Retina (tissue), 1 donor: ENCODE results near the gene EAPP.
"Not testable (repeated sequence)": the region's sequence is repeated elsewhere in the genome, so short reads cannot be mapped to it uniquely, and the experiment has no call there.

Experiments
- DNase-seq: peaks from one replicate; pipeline ENCODE4 v3.0.0-alpha.2; 2016

The EAPP gene, protein sequence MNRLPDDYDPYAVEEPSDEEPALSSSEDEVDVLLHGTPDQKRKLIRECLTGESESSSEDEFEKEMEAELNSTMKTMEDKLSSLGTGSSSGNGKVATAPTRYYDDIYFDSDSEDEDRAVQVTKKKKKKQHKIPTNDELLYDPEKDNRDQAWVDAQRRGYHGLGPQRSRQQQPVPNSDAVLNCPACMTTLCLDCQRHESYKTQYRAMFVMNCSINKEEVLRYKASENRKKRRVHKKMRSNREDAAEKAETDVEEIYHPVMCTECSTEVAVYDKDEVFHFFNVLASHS

DNA sequence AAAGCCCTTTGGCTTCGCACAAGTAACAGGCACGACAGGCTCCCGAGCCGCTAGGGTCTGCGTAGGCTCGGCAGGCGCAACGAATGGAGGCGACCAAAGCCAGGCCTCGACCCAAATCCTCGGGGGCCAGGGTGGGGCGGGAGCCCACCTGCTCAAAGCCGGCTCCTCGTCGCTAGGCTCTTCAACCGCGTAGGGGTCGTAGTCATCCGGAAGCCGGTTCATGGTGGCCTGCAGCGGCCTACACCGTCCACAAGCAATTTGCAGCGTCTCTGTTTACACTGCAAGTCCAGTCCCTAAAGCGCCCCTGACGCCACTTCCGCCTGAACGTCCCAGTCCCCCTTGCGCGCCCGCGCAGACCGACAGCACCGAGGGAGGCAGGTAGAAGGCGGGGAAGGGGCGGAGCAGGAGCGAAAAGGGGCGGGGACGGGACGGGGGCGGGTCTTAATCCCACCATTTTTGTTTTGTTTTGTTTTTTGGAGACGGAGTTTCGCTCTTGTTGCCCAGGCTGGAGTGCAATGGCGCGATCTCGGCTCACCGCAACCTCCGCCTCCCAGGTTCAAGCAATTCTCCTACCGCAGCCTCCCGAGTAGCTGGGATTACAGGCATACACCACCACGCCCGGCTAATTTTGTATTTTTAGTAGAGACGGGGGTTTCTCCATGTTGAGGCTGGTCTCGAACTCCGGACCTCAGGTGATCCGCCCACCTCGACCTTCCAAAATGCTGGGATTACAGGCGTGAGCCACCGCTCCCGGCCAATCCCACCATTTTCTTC, at the start of gene EAPP:
Gene EAPP (minus strand): TSS at position 295 of the 774 bp plus-strand sequence. CDS start 73 bp downstream, at position 222.
- peak; percentile 94 for DNase-seq

DNA sequence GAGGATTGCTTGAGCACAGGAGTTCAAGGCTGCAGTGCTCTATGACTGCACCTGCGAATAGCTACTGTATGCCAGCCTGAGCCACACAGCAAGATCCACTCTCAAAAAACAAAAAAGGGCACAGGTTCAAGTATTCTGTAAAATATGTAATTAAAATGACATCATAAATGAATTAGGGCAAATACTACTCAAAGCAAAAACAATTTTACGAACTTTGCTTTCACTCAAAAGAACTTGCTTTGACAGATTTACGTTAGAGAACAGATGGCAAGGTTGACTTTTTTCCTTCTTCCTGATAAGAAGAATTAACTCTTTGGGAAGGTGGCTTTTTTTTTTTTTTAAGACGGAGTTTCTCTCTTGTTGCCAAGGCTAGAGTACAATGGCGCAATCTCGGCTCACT, 44.0 kb upstream of the EAPP start:
- no peak for DNase-seq

DNA sequence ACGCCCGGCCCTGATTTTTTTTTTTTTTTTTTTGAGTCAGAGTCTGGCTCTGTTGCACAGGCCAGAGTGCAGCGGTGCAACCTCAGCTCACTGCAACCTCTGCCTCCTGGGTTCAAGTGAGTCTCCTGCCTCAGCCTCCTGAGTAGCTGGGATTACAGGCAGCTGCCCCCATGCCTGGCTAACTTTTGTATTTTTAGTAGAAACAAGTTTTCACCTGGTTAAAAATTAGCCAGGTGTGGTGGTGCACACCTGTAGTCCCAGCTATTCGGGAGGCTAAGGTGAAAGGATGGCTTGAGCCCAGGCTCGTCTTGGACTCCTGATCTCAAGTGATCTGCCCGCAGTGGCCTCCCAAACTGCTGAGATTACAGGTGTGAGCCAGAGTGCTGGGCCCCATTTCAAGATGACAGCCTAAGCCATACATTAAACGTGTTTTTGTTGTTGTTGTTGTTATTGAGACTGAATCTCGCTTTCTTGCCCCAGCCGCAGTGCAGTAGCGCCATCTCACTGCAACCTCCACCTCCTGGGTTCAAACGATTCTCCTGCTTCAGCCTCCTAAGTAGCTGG, 42.7 kb upstream of the EAPP start:
- no peak for DNase-seq

DNA sequence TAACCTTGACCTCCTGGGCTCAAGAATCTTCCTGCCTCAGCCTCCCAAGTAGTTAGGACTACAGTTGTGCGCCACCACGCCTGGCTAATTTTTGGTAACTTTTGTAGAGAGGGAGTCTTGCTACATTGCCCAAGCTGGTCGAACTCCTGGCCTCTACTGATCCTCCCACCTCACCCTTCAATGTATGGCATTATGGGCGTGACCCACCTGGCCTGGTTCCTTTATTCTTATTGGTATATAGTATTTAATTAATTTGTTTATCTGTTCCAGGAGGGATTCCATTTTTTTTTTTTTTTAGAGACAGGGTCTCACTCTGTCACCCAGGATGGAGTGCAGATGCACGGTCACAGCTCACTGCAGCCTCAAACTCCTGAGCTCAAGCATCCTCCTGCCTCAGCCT, 40.9 kb upstream of the EAPP start:
- DNase-seq, result no peak

DNA sequence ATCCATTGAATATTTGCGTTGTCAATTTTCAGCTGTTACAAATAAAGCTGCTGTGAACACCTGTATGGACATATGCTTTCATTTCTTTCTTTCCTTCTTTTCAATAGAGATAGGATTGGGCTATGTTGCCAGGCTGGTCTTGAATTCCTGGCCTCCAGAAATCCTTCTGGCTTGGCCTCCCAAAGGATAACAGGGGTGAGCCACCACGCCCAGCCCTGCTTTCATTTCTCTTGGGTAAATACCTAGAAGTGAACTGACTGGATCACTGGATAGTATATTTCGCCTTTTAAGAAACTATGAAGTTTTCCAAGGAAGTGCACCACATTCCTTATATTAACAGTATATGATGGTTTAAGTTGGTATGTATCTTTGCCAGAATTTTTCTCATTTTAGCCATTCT, 32.3 kb upstream of the EAPP start:
- no peak for DNase-seq

DNA sequence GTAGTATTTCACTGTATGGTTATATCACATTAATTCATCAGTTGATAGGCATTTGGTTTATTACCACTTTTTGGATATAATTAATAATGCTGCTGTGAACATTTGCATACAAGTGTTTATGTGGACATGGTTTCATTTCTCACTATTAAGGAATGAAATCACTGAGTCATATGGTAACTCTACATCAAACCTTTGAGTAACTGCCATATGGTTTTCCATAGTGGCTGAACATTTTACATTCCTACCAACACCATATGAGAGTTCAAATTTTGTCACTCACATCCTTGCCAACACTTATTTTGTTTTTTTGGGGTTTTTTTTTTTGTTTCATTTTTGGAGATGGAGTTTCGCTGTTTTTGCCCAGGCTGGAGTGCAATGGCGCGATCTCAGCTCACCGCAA, 30.2 kb upstream of the EAPP start:
- DNase-seq, result no peak

DNA sequence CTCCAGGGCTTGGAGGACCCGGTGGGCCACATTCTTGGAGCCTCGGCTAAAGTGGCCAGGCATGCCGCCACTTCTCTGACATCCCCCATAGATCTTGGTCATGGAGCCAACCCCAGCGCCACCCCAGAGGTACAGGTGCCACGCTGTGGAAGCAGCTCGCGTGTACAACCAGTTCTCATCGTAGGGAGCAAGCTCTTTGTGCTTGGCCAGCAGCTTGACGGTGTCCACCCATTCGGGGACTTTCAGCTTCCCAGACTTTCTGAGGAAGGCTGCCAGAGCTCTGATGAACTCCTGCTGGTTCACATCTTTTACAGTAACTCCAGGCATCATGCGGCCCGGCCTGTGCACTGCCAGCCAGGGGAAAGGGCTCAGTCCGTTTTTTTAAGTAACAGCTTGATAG, 29.3 kb upstream of the EAPP start:
- no peak for DNase-seq

DNA sequence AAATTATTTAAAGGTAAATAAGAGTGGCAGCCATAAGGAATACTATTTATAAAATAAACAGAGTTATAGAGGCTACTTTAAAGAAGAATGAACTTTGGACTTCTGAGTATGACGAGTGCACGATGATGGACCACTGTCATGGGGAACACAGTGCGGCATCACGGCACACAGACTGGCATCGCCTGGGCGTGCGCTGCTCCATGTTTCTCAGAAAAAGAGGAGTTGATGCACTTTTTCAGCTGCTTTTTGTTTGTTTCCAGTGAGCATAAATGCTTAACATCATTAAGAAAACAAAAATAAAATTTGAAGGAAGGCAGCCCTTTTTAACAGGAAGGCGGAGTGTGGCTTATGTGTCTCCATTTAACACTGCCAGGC, 23.3 kb upstream of the EAPP start:
- no peak for DNase-seq

DNA sequence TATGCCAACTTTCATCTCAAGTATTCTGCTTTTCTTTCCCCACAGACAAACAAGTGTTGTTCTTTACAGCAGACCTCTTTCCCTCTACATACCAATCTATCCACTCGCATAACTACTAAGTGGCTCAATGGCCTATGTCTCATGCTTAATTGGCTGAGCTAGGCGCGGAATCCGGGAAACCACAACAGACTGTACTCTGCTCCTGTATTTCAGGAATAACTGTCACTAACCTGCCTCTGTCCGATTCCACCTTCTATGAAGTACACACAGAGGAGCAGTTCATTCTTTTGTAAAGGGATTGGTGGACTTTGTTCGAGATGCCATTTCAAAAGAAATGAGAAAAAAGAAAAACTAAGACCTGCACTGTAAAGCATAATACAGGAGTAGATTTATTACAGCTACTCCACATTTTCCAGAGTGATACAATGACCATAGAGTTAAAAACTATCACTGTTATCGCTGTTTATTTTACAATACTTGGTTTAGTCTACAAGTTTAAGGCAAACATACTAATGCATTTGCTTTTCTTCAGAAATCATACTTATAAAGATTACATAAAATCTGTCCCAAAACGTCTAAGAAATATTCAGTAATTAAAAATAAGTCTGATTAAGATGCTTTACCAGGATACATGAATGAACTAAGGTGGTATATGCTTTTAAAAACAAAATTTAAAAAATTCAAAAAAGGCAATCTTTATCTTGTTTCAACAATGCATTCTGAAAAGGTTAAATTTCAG, 22.7 kb upstream of the EAPP start:
- DNase-seq, result not testable (repeated sequence)

DNA sequence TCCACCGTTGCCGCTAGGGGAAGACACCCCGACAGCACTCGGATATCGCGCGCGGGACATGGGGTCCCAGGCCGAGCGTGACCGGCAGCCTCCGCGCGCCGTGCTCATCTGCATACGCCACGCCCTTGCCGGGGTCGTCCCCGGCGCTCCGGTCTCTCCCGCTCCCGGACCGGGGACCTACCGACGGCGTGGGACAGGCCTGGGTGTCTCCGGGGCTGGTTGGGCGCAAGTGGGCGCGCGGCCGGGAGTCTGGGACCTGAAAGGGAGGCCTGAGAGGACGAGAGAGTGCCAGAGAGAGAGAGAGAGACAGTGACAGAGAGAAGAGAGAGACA, 17.0 kb upstream of the EAPP start:
- not testable (repeated sequence) for DNase-seq

DNA sequence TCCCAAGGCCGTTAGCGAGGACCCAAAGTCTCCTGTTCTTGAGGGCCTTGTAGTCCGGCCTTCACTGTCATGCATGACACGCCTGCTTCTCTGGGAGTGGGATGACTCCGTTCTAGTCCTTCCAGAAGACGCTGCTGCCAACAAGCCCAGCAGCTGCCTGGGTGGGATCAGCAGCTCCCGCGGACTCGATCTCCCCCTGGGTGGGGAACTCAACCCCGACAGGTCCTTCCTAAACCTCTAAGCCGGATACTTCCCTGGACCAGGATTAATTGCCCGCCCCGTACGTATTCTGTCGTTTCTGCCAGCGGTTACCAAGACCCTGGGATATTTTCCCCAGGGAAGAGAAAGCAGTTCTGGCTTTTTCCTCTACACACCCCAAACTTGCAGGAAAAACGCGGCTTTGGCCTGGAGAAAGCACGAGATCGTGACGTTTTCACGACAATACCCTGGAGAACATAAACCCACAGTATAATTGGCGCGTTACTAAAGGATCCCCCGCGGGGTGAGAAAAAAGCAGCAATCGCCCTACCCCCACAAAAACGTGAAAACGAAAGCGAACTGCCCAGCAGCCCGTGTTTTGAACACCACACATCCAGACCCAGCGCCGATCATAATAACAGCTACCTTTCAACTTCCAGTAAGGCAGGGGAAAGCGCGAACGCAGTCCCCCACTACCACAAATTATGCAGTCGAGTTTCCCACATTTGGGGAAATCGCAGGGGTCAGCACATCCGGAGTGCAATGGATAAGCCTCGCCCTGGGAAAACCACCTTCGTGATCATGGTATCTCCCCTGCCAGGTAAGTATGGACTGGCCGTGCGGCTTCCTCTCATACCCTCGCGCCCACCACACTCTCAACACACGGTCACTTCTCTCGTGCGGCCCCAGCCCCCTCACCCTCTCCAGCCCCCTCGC, 16.3 kb upstream of the EAPP start:
- not testable (repeated sequence) for DNase-seq

DNA sequence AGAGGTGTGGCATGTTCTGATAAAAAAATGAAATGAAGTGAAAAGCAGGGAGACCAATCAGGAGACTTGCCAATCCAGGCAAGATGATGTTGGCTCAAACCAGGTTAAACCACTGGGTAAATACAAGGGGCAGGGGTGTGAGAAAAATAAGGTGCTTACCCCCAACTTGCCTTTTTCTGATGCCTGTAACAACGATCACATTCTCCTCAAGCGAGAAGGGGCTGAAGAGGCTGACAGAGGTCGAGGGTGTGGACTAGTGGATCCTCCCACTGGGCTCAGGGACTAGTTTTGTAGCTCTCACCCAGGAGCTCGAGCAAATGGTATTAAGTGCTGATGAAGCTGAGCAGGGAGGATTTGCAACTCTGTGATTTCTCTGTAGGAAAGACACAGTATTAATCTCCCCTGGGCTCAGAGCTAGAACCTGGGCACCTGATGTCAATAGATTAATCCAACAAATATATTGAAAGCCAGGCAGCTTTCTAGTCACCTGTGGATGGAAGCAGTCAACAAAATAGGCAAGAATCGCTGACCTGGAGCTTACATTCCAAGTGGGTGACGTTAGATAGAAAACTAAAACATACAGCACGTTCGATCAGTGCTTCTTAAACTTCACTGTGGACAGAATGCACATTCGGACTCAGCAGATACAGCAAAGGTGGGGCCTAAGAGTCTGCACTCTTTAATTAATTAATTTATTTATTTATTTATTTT, 15.2 kb upstream of the EAPP start:
- peak; percentile 15 for DNase-seq

DNA sequence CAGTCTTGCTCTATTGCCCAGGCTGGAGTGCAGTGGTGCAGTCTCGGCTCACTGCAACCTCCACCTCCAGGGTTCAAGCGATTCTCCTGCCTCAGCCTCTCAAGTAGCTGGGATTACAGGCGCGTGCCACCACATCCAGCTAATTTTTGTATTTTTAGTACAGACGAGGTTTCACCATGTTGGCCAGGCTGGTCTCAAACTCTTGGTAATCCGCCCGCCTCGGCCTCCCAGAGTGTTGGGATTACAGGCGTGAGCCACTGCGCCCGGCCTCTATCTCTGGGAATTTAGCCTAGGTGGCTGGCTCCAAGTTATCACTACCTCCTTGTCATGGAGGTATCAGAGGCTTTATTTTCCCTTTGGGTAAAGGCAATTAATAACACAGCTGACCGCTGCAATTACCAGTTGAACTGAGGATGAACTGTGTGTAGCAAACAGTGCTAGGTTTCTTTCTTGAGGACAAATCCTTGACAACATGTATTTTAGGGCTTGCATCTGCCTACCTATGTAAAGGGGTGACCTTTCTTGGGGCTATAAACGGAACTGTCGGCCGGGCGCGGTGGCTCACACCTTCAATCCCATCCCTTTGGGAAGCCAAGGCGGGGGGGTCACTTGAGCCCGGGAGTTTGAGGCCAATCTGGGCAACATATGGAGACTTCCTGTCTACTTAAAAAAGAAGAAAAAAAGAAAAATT, 9.9 kb upstream of the EAPP start:
- not testable (repeated sequence) for DNase-seq

DNA sequence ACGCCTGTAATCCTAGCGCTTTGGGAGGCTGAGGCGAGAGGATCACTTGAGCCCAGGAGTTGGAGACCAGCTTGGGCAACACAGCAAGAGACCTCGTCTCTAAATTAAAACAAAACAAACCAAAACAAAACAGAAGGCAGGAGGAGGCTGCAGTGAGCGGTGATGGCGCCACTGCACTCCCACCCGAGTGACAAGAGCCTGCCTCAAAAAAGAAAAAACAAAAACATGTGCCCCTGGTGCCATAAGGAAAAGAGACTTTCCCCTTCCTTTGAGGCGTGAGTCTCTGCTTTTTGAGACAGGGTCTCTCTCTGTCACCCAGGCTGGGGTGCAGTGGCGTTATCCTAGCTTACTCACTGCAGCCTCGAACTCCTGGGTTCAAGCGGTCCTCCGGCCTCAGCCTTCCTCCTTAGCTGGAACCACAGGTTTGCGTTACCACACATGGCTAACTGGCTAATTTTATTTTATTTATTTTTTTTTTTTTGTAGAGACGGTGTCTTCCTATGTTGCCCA, 9.0 kb upstream of the EAPP start:
- DNase-seq, result no peak

DNA sequence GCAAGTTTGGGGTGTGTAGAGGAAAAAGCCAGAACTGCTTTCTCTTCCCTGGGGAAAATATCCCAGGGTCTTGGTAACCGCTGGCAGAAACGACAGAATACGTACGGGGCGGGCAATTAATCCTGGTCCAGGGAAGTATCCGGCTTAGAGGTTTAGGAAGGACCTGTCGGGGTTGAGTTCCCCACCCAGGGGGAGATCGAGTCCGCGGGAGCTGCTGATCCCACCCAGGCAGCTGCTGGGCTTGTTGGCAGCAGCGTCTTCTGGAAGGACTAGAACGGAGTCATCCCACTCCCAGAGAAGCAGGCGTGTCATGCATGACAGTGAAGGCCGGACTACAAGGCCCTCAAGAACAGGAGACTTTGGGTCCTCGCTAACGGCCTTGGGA, 7.6 kb upstream of the EAPP start:
- DNase-seq, result not testable (repeated sequence)

DNA sequence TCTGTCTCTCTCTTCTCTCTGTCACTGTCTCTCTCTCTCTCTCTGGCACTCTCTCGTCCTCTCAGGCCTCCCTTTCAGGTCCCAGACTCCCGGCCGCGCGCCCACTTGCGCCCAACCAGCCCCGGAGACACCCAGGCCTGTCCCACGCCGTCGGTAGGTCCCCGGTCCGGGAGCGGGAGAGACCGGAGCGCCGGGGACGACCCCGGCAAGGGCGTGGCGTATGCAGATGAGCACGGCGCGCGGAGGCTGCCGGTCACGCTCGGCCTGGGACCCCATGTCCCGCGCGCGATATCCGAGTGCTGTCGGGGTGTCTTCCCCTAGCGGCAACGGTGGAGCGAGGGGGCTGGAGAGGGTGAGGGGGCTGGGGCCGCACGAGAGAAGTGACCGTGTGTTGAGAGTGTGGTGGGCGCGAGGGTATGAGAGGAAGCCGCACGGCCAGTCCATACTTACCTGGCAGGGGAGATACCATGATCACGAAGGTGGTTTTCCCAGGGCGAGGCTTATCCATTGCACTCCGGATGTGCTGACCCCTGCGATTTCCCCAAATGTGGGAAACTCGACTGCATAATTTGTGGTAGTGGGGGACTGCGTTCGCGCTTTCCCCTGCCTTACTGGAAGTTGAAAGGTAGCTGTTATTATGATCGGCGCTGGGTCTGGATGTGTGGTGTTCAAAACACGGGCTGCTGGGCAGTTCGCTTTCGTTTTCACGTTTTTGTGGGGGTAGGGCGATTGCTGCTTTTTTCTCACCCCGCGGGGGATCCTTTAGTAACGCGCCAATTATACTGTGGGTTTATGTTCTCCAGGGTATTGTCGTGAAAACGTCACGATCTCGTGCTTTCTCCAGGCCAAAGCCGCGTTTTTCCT, 7.0 kb upstream of the EAPP start:
- DNase-seq, result not testable (repeated sequence)

DNA sequence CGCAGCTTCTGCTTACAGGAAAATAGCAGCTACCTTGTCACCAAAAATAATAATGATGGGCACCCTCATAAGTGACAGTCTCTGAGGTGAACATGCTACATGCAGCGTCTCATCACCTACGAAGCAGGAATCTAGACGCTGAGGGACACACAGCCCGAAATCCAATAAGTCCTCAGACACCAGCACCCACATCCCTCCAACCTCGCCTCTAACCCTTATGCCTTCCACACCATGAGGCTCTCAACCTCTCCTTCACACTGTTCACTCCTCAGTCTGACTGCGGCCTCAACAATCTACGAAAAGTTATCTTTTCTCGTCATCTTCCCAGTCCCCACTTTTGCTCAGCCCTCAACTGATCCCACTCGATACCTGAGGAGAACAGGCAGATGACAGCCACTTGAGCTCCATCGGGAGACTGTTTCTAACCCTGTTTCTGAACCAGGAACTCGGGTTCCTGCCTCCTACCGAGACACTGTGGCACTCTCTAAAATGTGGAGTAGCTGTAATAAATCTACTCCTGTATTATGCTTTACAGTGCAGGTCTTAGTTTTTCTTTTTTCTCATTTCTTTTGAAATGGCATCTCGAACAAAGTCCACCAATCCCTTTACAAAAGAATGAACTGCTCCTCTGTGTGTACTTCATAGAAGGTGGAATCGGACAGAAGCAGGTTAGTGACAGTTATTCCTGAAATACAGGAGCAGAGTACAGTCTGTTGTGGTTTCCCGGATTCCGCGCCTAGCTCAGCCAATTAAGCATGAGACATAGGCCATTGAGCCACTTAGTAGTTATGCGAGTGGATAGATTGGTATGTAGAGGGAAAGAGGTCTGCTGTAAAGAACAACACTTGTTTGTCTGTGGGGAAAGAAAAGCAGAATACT, 919 bp upstream of the EAPP start:
- DNase-seq, result not testable (repeated sequence)

DNA sequence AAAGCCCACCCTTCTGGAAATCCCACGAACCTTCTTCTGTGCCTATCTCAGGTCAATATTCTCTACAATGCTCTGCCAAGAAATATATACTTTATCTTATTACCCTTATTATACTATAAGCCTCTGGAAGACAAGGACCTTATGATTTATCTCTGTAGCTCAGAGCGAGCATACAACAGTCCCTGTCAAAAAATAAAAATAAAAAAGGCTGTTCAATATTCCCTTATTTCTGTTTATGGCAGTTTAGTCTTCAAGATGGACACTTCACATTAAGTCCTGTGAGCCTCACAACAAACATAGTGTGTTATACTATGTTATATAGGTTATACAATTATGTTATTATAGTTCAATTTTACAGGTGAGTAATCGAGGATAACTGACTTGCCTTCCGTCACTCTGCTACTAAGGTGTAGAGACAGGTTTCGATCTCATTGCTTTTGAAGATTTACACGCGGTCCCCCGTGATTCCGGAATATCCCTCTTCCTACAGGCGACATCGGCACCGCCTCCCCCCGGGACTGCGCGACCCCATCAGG, 562 bp downstream of the EAPP start:
- DNase-seq, result no peak

DNA sequence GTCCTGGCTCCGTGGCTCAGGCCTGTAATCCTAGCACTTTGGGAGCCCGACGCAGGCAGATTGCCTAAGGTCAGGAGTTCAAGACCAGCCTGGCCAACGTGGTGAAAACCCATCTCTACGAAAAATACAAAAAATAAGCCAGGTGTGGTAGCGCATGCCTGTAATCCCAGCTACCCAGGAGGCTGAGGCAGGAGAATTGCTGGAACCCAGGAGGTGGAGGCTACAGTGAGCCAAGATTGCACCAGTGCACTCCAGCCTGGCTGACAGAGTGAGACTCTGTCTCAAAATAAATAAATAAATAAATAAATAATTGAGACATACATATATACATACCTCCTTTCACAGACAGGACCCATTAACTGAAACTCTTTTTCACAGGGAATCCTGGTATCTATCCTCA, 1.4 kb downstream of the EAPP start:
- not testable (repeated sequence) for DNase-seq
